ENCODE data around the gene SLC66A1. TPM values are rescaled to one million over a fixed set of nuclear protein-coding genes. Genes with fewer than 3 reads are reported as not detected.

SLC66A1 gene
- total and polyA plus RNA-seq, 9 of the 15 experiments (the other 6 are each of a cell fraction or from before 2014, with no cell fraction given), result 1.2 to 40.8 (median 18.6) TPM

- POLR2A ChIA-PET, result interaction anchor here (0.6 to 0.9 kb wide), 2 partner anchors 274 to 307 kb away, joined by 3 read pairs; no protein-coding TSS in a partner anchor
- CTCF ChIA-PET (ENCODE audit: low intra/inter-chr PET ratio), result no interaction called here
Observed at GRCh38 chr1:19352839-19353238, 40.7 kb downstream of the SLC66A1 start.

More at GRCh38 chr1:19352839-19353238, 40.7 kb downstream of the SLC66A1 start:
- Histone ChIP-seq H3K4me3 (no peak overlapping the region), H3K27ac (ENCODE audit: extremely low read depth, low read depth, low read length) (no peak overlapping the region), H3K4me1 (replicated peaks in 1 of 2; ENCODE audit: control insufficient read depth in 2 of 2, insufficient read depth in 2 of 2, low read length in 2 of 2) (peaks cover 0 to 13% of the 10 kb centered on the region in 2 experiments; a peak in 3 of 5 replicates), H3K27me3 (ENCODE audit: control insufficient read depth in 2 of 2, insufficient read depth in 2 of 2, low read length in 2 of 2) (no peaks in the 10 kb centered on the region), H3K9me1 (ENCODE audit: control insufficient read depth, insufficient read depth, low read length) (no peaks in the 10 kb centered on the region), H4K20me1 (replicated peaks; ENCODE audit: control insufficient read depth, insufficient read depth, low read length) (peaks cover 3% of the 10 kb centered on the region; the same call in 1 of the 2 replicates), H3K36me3 (ENCODE audit: control insufficient read depth, insufficient read depth, low read length) (peaks cover 56% of the 10 kb centered on the region; the same call in 2 of the 3 replicates), H3K9ac (ENCODE audit: insufficient read depth in 1 of 2, low read depth in 2 of 2, low read length in 2 of 2) (0 out of 4 replicates have a peak overlapping the region, but pooled peaks of 1 of the 2 experiments have one; percentile 22), H3K9me3 (replicated peaks; ENCODE audit: control insufficient read depth, insufficient read depth, low read depth, low read length) (no peaks in the 10 kb centered on the region), H3K4me2 (ENCODE audit: insufficient read depth, low read length) (no peak overlapping the region), H2AFZ (ENCODE audit: low read depth, low read length) (no peak overlapping the region), H3K79me2 (ENCODE audit: control insufficient read depth, insufficient read depth, low read length) (no peaks in the 10 kb centered on the region)
- in situ Hi-C loops (cut with MboI) (no loop called here), intact Hi-C loops (cut with micrococcal nuclease) (no loop called here)
- 98% methylated on average over 14 of the region's 14 CpGs for WGBS (ENCODE audit: insufficient coverage, low coverage, missing lambda C conversion rate)
- ATAC-seq (no peak), DNase-seq (ENCODE audit: extremely low read depth in 1 of 4, low spot score in 3 of 4) (no peak), FAIRE-seq (no peak)
- no TSS peak for BruUV-seq (replicated peaks)
- peak; percentile 42 for TF ChIP-seq POLR2G (IDR thresholded peaks at IDR 0.05; ENCODE audit: low read depth, low read length)
- peak; percentile 79 for TF ChIP-seq RBM22 (IDR thresholded peaks at IDR 0.05; ENCODE audit: low read depth, low read length, poor library complexity, severe bottlenecking)
- TF ChIP-seq EP400 (IDR thresholded peaks at IDR 0.05), result no peak
- no peak for TF ChIP-seq SAFB (IDR thresholded peaks at IDR 0.05; ENCODE audit: borderline replicate concordance, low read depth, low read length)
- TF ChIP-seq KLF13 (tag; IDR thresholded peaks at IDR 0.05; ENCODE audit: borderline replicate concordance, low read depth), result no peak
- TF ChIP-seq, protein P1, sequence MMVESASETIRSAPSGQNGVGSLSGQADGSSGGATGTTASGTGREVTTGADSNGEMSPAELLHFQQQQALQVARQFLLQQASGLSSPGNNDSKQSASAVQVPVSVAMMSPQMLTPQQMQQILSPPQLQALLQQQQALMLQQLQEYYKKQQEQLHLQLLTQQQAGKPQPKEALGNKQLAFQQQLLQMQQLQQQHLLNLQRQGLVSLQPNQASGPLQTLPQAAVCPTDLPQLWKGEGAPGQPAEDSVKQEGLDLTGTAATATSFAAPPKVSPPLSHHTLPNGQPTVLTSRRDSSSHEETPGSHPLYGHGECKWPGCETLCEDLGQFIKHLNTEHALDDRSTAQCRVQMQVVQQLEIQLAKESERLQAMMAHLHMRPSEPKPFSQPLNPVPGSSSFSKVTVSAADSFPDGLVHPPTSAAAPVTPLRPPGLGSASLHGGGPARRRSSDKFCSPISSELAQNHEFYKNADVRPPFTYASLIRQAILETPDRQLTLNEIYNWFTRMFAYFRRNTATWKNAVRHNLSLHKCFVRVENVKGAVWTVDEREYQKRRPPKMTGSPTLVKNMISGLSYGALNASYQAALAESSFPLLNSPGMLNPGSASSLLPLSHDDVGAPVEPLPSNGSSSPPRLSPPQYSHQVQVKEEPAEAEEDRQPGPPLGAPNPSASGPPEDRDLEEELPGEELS (CRISPR knock-in tag; IDR thresholded peaks at IDR 0.05; ENCODE audit: borderline replicate concordance), result no peak

Data from K562 (cell line).